Measurements from ENCODE around the gene ARAF.
A peak's percentile ranks its signal among the peaks of the same experiment; 100 is the strongest.
"Not testable (repeated sequence)": the region's sequence is repeated elsewhere in the genome, so short reads cannot be mapped to it uniquely, and the experiment has no call there.

Gene ARAF

DNA sequence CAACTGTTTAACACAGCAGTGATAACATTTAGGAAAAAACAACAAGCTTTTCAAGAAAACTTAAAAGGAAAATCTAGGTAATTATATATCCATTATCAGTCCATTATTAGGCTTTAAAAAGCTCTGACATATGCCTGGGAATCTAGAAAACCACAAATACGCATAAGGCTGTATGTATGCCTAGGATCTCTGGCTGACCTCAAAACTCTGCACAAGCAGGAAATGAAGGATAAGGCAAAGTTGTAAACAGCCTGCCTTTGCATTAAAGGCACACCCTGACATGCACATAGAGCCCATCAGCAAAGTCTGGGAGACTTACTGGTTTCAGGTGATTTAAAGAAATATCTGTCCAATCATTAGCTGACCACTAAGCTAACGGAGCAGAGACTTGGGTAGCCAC lies 35.3 kb downstream of the ARAF start:
- Histone ChIP-seq H3K4me3 (no peak overlapping the region), H3K27ac (no peak overlapping the region), H3K9ac (no peak overlapping the region), H3K27me3 (peaks cover 23% of the 10 kb centered on the region), H3K36me3 (no peaks in the 10 kb centered on the region), H3K9me3 (peaks cover 46% of the 10 kb centered on the region), H3K4me2 (no peak overlapping the region), H4K20me1 (no peaks in the 10 kb centered on the region), H3K4me1 (no peaks in the 10 kb centered on the region)
- no peak for TF ChIP-seq Cebpa-rat (IDR thresholded peaks at IDR 0.05)

DNA sequence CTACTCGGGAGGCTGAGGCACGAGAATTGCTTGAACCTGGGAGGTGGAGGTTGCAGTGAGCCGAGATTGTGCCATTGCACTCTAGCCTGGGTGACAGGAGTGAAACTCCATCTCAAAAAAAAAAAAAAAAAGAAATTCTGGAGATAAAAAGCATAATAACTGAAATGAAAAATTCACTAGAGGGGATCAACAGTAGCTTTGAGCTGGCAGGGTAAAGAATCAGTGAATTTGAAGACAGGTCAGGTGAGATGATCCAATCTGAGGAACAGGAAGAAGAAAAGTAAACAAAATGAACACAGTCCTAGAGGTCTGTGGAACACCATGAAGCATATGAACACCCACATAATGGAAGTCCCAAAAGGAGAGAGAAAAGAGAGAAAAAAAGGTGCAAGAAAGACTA lies 36.2 kb downstream of the ARAF start:
- Histone ChIP-seq H3K9me3 (peaks cover 46% of the 10 kb centered on the region), H3K36me3 (no peaks in the 10 kb centered on the region), H3K9ac (no peak overlapping the region), H4K20me1 (no peaks in the 10 kb centered on the region), H3K27me3 (peaks cover 23% of the 10 kb centered on the region), H3K4me3 (no peak overlapping the region), H3K4me1 (no peaks in the 10 kb centered on the region), H3K4me2 (no peak overlapping the region), H3K27ac (no peak overlapping the region)
- no peak for TF ChIP-seq Cebpa-rat (IDR thresholded peaks at IDR 0.05)

DNA sequence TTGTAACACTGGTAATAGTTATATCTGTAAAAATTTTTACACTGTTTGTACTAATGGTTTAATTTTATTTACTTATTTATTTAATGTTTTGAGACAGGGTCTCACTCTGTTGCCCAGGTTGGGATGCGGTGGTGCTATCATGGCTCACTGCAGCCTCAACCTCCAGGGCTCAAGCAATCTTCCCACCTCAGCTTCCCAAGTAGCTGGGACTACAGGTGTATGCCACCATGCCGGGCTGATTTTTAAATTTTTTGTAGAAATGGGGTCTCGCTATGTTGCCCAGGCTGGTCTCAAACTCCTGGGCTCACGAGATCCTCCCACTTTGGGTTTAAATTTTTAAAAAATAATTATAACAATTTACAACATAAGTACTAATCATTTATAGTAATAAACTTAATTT lies 42.1 kb downstream of the ARAF start:
- not testable (repeated sequence) for H3K36me3 ChIP-seq, H3K9ac ChIP-seq, H4K20me1 ChIP-seq, H3K4me2 ChIP-seq, H3K4me1 ChIP-seq, H3K4me3 ChIP-seq, H3K27ac ChIP-seq
- peaks cover 23% of the 10 kb centered on the region for H3K27me3 ChIP-seq
- peaks cover 23% of the 10 kb centered on the region for H3K9me3 ChIP-seq

DNA sequence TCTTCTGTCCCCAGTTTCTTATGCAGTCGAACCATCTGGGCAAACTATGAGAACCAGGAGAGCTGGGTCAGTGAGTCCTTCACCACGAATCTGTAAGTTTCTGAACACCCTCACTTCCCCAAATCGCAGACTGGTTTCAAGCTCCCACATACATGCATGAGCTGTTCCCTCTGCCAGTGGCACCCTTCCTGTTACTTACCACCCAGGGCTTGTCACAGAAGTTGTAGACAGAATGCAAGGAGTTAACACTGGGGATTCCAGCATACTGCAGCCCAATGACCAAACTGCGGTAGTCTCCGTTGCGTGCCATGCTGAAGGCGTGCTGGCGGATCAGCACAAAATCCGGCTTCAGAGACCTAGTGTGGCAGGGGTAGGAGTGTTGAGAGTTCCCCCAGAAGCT lies 44.0 kb downstream of the ARAF start:
- H3K36me3 ChIP-seq = no peaks in the 10 kb centered on the region
- H3K27ac ChIP-seq = no peak overlapping the region
- peaks cover 26% of the 10 kb centered on the region for H3K27me3 ChIP-seq
- peaks cover 11% of the 10 kb centered on the region; the same call in 1 of the 2 replicates for H3K4me1 ChIP-seq
- peaks cover 14% of the 10 kb centered on the region for H3K9me3 ChIP-seq
- no peak overlapping the region for H3K4me2 ChIP-seq
- no peak overlapping the region for H3K9ac ChIP-seq
- no peak for TF ChIP-seq Cebpa-rat (IDR thresholded peaks at IDR 0.05)
- no peaks in the 10 kb centered on the region for H4K20me1 ChIP-seq
- H3K4me3 ChIP-seq = no peak overlapping the region

DNA sequence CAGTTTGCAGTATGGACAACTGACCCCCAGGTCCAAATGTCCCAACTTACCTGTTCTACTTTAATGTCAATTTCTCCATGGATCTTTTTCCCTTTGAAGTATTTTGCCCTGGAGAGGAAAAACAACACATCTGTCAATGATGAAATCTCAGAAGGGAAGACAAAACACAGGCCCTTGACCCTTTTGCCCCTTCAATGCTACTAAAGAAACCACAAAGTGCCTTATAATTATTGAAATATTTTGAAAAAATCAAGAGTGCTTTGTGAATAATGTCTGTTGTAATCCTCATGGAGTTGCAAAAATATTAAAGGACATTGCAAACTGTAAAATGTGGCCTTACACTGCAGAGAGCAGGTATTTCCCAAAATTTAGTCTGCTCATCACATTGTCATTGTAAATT lies 46.1 kb downstream of the ARAF start:
- Histone ChIP-seq H3K27ac (no peak overlapping the region), H3K4me1 (peaks cover 11% of the 10 kb centered on the region; the same call in 1 of the 2 replicates), H3K27me3 (peaks cover 38% of the 10 kb centered on the region), H3K4me2 (no peak overlapping the region), H4K20me1 (no peaks in the 10 kb centered on the region), H3K36me3 (no peaks in the 10 kb centered on the region), H3K9me3 (peaks cover 12% of the 10 kb centered on the region; the same call in 1 of the 2 replicates), H3K4me3 (no peak overlapping the region), H3K9ac (no peak overlapping the region)
- TF ChIP-seq Cebpa-rat (IDR thresholded peaks at IDR 0.05) = no peak

DNA sequence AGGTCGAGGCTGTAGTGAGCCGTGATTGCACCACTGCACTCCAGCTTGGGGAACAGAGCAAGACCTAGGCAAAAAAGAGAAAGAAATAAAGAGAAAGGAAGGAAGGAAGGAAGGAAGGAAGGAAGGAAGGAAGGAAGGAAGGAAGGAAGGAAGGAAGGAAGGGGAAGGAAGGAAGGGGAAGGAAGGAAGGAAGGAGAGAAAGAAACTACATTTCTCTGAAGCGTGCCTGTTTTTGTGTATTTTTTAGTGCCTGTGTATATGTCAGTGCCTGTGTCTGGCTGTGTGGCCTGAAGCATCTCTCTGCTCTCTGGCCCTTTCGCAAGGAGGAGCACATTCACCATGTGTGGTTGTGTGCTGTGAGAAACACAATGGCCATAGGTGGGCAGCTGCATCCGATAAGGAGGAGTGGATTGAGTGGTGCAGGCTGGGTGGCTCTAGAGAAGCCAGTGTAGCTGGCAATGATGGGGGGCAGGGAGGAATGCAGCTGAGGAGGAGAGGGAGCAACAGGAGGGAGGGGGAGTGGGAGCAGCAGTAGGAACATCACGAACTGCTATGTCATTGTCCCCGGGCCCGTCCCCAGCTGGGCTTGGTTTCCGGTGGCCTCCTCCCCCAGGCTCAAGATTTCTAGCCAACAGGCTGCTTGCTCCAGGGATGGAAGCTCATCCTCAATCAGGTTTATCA lies 47.3 kb downstream of the ARAF start:
- H3K4me2 ChIP-seq = peak overlapping the region; percentile 34
- H3K4me1 ChIP-seq = peaks cover 11% of the 10 kb centered on the region; the same call in 1 of the 2 replicates
- H3K27me3 ChIP-seq = peaks cover 42% of the 10 kb centered on the region
- H4K20me1 ChIP-seq = no peaks in the 10 kb centered on the region
- H3K9me3 ChIP-seq = peaks cover 12% of the 10 kb centered on the region; the same call in 1 of the 2 replicates
- no peak overlapping the region for H3K4me3 ChIP-seq
- H3K9ac ChIP-seq = no peak overlapping the region
- no peak for TF ChIP-seq Cebpa-rat (IDR thresholded peaks at IDR 0.05)
- no peak overlapping the region for H3K27ac ChIP-seq
- H3K36me3 ChIP-seq = no peaks in the 10 kb centered on the region

DNA sequence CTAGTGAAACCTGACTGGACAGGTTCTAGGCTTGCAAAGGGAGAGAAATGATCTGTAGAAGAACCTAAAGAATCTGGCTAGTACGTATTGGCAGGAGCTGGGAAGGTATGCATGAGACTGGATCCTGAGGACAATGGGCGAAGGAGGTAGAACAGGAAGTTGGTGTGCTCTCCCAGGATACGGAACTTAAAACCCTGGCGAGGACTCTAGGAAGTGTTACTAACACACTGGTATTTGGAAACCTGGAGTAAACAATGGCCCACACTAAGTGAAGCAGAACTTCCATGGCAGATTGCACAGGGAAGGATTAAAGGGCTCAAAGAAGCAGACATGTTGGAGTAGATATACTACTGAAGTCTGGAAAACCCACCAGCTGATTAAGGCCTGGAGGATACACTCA lies 49.5 kb downstream of the ARAF start:
- no peak overlapping the region for H3K27ac ChIP-seq
- H3K9me3 ChIP-seq = peaks cover 12% of the 10 kb centered on the region; the same call in 1 of the 2 replicates
- no peak overlapping the region for H3K4me3 ChIP-seq
- peaks cover 11% of the 10 kb centered on the region; the same call in 1 of the 2 replicates for H3K4me1 ChIP-seq
- no peak overlapping the region for H3K9ac ChIP-seq
- H3K27me3 ChIP-seq = peaks cover 41% of the 10 kb centered on the region
- no peaks in the 10 kb centered on the region for H4K20me1 ChIP-seq
- no peak for TF ChIP-seq Cebpa-rat (IDR thresholded peaks at IDR 0.05)
- H3K4me2 ChIP-seq = no peak overlapping the region
- no peaks in the 10 kb centered on the region for H3K36me3 ChIP-seq

DNA sequence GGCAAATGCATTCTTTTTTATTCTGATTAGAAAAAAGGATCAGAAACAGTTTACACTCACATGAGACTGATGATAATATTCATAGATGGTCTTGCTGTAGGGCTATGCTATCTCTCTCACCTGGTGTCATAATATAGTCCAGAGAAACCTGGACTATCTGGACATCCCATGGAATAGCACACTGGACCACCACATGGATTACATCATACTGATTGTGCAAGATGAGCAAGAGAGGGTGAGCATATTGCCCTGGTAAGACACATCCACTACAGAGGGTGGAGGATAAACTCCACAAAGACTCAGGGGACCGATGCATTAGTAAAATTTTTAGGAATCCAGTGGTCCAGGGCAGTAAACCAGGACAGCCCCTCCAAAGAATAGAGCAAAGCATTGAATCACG lies 50.5 kb downstream of the ARAF start:
- Histone ChIP-seq H3K9me3 (peaks cover 12% of the 10 kb centered on the region; the same call in 1 of the 2 replicates), H3K27ac (no peak overlapping the region), H3K9ac (no peak overlapping the region), H3K4me1 (peaks cover 11% of the 10 kb centered on the region; the same call in 1 of the 2 replicates), H4K20me1 (no peaks in the 10 kb centered on the region), H3K36me3 (no peaks in the 10 kb centered on the region), H3K4me2 (no peak overlapping the region), H3K4me3 (no peak overlapping the region), H3K27me3 (peaks cover 39% of the 10 kb centered on the region)
- TF ChIP-seq Cebpa-rat (IDR thresholded peaks at IDR 0.05) = no peak

DNA sequence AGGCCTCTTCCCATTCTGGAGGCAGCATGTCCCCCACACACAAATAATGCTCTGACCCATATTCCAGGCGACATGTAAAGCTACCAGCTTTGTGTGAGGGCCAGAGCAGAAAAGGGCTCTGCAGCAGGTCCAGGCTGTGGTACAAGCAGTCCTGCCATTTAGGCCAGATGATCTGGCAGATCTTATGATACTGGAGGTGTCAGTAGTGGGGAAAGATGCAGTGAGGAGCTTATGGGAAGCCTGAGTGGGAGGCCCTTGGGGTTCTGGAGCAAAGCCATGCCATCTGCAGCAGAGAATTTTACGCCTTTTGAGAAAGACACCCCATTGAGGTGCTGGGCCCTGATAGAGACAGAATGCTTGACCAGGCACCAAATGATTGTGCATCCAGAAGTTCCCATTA lies 50.9 kb downstream of the ARAF start:
- Histone ChIP-seq H3K4me2 (no peak overlapping the region), H4K20me1 (no peaks in the 10 kb centered on the region), H3K9ac (no peak overlapping the region), H3K9me3 (peaks cover 12% of the 10 kb centered on the region; the same call in 1 of the 2 replicates), H3K27me3 (peaks cover 42% of the 10 kb centered on the region), H3K27ac (no peak overlapping the region), H3K36me3 (no peaks in the 10 kb centered on the region), H3K4me3 (no peak overlapping the region), H3K4me1 (peaks cover 11% of the 10 kb centered on the region; the same call in 1 of the 2 replicates)
- TF ChIP-seq Cebpa-rat (IDR thresholded peaks at IDR 0.05) = no peak

DNA sequence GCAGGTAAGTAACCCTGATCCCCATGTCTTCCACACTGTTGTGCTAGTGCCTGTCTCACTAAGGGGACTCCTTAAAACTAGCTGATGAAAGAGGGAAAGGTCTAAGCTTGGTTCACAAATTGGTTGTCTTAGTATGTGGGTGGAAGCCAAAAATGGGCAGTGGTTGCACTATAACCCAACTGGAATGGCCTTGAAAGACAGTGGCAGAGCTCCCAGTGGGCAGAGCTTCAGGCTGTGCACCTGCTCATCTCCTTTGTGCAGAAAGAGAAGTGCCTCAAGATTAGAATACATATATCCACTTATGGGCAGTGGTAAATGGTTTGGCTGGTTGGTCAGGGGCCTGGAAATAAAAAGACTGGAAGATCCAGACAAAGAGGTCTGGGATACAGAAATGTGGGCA lies 51.4 kb downstream of the ARAF start:
- Histone ChIP-seq H3K27ac (no peak overlapping the region), H3K36me3 (no peaks in the 10 kb centered on the region), H3K4me3 (no peak overlapping the region), H3K9me3 (peaks cover 12% of the 10 kb centered on the region; the same call in 1 of the 2 replicates), H3K4me1 (peaks cover 11% of the 10 kb centered on the region; the same call in 1 of the 2 replicates), H3K9ac (no peak overlapping the region), H4K20me1 (no peaks in the 10 kb centered on the region), H3K27me3 (peaks cover 42% of the 10 kb centered on the region), H3K4me2 (no peak overlapping the region)
- TF ChIP-seq Cebpa-rat (IDR thresholded peaks at IDR 0.05) = no peak
